GM12865 (cell line): ENCODE data around the gene FGFBP2.

Experiments used
- DNase-seq: peaks from one replicate; pipeline ENCODE4 v3.0.0; 2010; ENCODE audit warnings: low read depth
- H3K4me3 ChIP-seq: 2 replicates; pipeline ENCODE4 v1.5.1; 2011; ENCODE audit warnings: mild to moderate bottlenecking, low read depth, low read length, control low read depth
- TF ChIP-seq, protein P1 (sequence below): IDR thresholded peaks from 2 replicates; pipeline ENCODE4 v1.5.1; 2011; ENCODE audit warnings: low read length, control low read depth, low read depth, inconsistent platforms; ENCODE audit not compliant: insufficient read depth; ENCODE audit errors: missing control alignments

Gene FGFBP2

DNA sequence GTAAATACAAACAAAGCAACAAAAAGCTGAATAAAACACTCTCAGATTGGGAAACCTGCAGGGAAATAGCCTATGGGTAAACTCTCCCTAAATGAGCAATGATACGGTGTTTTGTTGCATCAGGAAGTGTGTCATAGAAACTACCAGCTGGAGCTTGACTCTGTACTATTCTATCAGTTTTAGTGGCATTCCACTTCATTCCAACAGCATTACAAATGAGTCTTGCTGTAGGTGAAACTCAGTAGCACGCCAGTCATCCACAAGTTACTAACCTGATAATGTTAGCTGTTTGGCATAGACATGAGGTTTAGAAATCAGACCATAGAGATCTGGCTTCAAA lies 49.4 kb downstream of the FGFBP2 start:
- no peak overlapping the region for H3K4me3 ChIP-seq
- DNase-seq = no peak
- TF ChIP-seq, protein P1, sequence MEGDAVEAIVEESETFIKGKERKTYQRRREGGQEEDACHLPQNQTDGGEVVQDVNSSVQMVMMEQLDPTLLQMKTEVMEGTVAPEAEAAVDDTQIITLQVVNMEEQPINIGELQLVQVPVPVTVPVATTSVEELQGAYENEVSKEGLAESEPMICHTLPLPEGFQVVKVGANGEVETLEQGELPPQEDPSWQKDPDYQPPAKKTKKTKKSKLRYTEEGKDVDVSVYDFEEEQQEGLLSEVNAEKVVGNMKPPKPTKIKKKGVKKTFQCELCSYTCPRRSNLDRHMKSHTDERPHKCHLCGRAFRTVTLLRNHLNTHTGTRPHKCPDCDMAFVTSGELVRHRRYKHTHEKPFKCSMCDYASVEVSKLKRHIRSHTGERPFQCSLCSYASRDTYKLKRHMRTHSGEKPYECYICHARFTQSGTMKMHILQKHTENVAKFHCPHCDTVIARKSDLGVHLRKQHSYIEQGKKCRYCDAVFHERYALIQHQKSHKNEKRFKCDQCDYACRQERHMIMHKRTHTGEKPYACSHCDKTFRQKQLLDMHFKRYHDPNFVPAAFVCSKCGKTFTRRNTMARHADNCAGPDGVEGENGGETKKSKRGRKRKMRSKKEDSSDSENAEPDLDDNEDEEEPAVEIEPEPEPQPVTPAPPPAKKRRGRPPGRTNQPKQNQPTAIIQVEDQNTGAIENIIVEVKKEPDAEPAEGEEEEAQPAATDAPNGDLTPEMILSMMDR = no peak

DNA sequence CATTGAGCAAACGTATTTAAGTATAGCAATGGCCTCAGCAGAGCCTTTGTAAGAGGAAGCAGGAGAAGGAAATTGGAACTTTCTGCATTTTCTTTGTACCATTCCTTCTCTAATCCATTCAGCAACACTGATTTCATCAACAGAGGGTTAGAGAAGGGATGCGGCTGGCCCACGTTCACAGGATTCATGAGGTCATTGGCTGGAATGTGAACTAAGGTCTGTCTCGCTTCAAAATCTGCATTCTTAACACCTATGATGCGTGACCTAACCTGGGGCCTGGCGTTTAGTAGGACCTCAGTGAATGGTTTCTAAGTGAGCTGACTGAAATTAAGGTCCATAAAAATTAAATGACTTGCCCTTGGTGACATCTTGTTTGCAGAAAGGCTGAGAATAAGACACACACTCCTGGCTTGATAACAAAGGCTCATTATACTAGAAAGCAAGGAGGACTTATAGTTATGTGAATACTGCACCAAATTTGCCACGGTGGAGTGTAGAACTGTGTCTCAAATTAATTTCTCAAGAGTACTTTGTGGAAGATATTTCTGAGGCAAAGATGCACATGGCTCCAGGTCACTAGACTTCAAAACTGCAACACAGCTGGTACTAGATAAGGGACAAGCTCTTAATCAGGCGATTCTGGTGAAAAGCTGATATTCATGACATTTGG lies 49.9 kb downstream of the FGFBP2 start:
- no peak overlapping the region for H3K4me3 ChIP-seq
- TF ChIP-seq, protein P1 = no peak
- no peak for DNase-seq

GRCh38 chr4:15912236-15912635 lies 50.7 kb downstream of the FGFBP2 start:
- no peak overlapping the region for H3K4me3 ChIP-seq
- no peak for DNase-seq
- TF ChIP-seq, protein P1 = no peak
